NB4 (cell line): ENCODE measurements around the gene TMEM156.
"Not testable (repeated sequence)": the region's sequence is repeated elsewhere in the genome, so short reads cannot be mapped to it uniquely, and the experiment has no call there.

Experiments used
- DNase-seq: peaks from one replicate; pipeline ENCODE4 v3.0.0; 2010; ENCODE audit warnings: low read depth
- H3K4me3 ChIP-seq: one replicate; pipeline ENCODE4 v1.5.1; 2011; ENCODE audit warnings: mild to moderate bottlenecking, low read depth, low read length, moderate library complexity
- MYC ChIP-seq: IDR thresholded peaks from 2 replicates; pipeline ENCODE4 v1.6.1; 2011; ENCODE audit warnings: low read depth, low read length
- POLR2A ChIP-seq: IDR thresholded peaks from 2 replicates; pipeline ENCODE4 v1.6.1; 2011; ENCODE audit warnings: mild to moderate bottlenecking; ENCODE audit not compliant: insufficient read length; ENCODE audit errors: extremely low read depth
- TF ChIP-seq, protein P1 (sequence below): IDR thresholded peaks from 2 replicates; pipeline ENCODE4 v1.6.1; 2011; ENCODE audit warnings: low read depth, low read length
- TF ChIP-seq, protein P2 (sequence below): IDR thresholded peaks from one replicate; pipeline ENCODE4 v1.5.1; 2012; ENCODE audit warnings: low read depth, low read length

The TMEM156 gene

DNA sequence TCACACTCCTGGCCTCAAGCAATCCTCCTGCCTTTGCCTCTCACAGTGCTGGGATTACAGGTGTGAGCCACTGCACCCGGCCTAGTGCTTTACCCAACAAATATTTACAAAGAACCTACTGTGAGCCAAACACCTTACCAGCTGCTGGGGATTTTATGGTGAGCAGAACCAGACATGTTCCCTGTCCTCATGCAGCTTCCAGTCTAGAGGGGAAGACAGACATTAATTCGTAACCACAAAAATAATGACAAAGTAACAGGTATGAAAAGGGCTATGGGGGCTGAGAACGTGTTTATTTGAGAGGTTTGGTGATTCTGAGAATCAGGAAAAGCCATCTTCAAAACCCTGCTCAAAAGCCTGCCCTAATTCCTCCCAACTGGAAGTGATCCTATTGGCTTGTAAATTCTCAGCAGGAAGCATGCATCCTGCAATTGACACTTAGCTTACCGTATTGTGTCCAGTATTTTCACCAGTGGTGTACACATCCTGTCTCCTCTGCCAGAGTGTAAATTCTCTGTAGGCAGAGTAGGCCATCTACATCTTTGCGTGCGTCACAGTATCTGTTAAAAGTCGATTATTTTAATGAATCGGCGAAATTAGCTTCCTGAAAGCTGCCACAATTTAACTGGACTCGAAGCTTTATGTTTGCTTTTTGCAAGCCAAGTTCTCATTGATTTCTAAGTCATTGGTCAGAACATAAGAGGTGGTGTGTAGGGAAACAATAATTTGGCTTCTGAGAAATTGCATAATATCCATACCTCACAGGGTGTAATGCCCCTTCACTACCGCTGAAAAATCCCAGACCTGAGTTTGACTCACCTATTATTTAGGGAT is 67.0 kb downstream of the TMEM156 start:
- H3K4me3 ChIP-seq = no peak overlapping the region
- no peak for TF ChIP-seq MYC
- TF ChIP-seq, protein P1, sequence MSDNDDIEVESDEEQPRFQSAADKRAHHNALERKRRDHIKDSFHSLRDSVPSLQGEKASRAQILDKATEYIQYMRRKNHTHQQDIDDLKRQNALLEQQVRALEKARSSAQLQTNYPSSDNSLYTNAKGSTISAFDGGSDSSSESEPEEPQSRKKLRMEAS = no peak
- no peak for TF ChIP-seq POLR2A
- TF ChIP-seq, protein P2, sequence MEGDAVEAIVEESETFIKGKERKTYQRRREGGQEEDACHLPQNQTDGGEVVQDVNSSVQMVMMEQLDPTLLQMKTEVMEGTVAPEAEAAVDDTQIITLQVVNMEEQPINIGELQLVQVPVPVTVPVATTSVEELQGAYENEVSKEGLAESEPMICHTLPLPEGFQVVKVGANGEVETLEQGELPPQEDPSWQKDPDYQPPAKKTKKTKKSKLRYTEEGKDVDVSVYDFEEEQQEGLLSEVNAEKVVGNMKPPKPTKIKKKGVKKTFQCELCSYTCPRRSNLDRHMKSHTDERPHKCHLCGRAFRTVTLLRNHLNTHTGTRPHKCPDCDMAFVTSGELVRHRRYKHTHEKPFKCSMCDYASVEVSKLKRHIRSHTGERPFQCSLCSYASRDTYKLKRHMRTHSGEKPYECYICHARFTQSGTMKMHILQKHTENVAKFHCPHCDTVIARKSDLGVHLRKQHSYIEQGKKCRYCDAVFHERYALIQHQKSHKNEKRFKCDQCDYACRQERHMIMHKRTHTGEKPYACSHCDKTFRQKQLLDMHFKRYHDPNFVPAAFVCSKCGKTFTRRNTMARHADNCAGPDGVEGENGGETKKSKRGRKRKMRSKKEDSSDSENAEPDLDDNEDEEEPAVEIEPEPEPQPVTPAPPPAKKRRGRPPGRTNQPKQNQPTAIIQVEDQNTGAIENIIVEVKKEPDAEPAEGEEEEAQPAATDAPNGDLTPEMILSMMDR = no peak
- no peak for DNase-seq

DNA sequence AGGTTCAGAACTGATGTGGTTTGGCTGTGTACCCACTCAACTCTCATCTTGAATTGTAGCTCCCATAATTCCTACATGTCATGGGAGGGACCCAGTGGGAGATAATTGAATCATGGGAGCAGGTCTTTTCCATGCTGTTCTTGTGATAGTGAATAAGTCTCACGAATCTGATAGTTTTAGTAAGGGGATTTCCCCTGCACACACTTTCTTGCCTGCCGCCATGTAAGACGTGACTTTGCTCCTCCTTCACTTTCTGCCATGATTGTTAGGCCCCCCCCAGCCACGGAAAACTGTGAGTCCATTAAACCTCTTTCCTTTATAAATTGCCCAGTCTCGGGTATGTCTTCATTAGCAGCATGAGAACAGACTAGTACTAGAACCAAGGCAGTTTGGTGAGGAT is 73.0 kb downstream of the TMEM156 start:
- H3K4me3 ChIP-seq, DNase-seq: not testable (repeated sequence)

DNA sequence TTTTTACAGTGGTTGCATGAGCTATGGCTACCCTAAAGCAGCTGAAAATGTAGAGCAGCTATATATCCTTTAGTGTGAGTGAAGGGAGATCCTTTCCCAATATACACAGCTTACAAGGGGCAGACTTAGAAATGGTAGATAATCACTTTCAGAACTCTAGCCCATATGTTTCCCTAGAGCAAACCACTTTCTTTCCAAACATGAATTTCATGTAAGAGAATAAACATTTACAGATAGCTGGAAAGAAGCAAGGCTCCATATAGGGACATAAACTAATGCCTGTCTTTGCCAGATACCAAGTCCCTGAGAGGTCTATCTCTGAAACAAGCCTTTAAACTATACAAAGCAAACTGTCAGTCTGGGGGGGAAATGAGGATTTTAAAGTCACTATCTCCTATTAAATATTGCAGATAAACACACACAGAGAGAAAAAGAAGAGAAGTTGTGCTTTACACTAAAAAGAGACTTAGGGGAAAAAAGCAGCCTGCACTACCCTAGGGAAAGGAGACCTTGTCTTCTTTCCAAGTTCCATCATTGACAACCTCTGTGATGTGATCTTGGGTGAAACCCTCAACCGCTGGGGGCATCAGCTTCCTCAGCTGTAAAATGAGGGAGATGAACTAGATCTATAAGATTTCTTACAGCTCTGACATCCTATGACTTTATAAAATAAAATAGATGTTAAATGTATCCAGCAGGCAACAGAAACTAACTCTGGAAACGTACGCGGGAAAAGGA is 73.6 kb downstream of the TMEM156 start:
- TF ChIP-seq POLR2A (no peak), MYC (no peak)
- TF ChIP-seq, protein P1 = no peak
- TF ChIP-seq, protein P2 = no peak
- no peak for DNase-seq
- no peak overlapping the region for H3K4me3 ChIP-seq

DNA sequence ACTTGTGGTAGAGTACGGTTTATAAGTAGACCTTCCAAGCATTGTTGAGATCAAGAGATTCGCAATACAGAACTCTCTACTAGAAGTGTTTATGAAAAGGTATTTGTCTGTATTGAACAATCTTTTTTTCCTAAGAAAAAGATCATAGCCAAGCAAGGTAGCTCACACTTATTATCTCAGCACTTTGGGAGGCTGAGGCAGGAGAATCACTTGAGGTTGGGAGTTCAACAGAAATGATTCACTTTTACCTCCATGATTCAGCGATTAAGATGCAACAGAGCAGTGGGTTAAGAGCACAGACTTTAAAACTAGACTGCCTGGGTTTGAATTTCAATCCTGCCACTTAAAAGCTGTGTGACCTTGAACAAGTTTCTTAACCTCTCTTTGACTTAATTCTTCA is 74.3 kb downstream of the TMEM156 start:
- no peak overlapping the region for H3K4me3 ChIP-seq
- no peak for DNase-seq
- TF ChIP-seq, protein P2 = no peak
- TF ChIP-seq POLR2A = no peak
- TF ChIP-seq MYC = no peak
- TF ChIP-seq, protein P1 = no peak

DNA sequence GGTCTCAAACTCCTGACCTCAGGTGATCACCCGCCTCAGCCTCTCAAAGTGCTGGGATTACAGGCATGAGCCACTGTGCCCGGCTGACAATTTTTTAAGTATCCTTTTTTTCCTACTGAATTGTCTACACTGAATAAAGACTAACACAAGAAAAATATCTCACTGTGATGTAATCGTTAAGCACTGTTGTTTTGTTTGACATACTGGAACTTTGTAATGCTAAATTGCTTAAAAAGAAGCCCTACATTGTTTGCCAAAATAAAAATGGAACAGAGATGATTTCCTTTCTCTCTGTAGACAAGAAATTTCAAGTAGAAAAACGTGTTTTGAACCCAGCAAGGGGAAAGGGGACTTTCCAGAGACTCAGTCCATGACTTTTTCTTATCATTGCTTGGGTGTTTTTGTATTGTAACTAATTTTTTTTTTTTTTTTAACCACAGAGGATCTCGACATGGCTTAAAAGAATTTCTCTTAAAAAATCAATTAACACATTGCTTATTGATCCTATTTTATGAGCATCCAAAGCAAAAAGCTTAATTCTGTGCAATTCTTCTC is 74.9 kb downstream of the TMEM156 start:
- TF ChIP-seq POLR2A (no peak), MYC (no peak)
- TF ChIP-seq, protein P2 = no peak
- TF ChIP-seq, protein P1 = no peak
- no peak for DNase-seq
- no peak overlapping the region for H3K4me3 ChIP-seq

DNA sequence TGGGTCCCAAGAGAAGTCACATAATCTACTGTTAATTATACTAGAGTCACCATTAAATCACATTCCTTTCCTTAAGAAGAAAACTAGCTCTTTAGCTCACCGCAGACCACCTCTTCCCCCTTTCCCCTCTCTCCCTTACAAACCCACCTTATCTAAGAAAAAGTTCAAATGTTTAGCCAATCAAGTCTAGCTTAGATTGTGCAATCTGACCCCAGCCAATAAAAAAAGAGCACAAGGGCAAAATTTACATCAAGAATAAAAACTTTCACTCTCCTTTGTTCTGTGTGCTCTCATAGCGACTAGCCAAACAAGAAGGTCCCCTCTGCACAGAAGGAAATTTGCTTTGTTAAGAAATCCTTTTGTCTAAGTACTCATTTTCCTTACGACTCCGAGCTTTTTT is 76.3 kb downstream of the TMEM156 start:
- H3K4me3 ChIP-seq = no peak overlapping the region
- no peak for DNase-seq
- no peak for TF ChIP-seq MYC
- TF ChIP-seq, protein P1 = no peak
- TF ChIP-seq, protein P2 = no peak
- TF ChIP-seq POLR2A = no peak
